Measurements from ENCODE around the gene EPHA8. TPM values are rescaled to one million over a fixed set of nuclear protein-coding genes. Genes with fewer than 3 reads are reported as not detected.

Gene EPHA8
- total and polyA plus RNA-seq, 3 donors from 2014 or later, result 2.3 to 6.0 (median 5.2) TPM

- no peak for DNase-seq
- intact Hi-C loops (cut with DNase I; ENCODE audit: low total_unique reads), result no loop called here
- Histone ChIP-seq H3K36me3 (ENCODE audit: low read depth, missing control alignments) (no peaks in the 10 kb centered on the region), H3K9me3 (no peaks in the 10 kb centered on the region), H3K27me3 (no peaks in the 10 kb centered on the region), H3K4me3 (no peak overlapping the region), H3K4me1 (no peaks in the 10 kb centered on the region), H3K27ac (no peak overlapping the region)
- 89 to 96% methylated on average over 4 of the region's 4 CpGs for WGBS, 2 donors
- no peak for TF ChIP-seq POLR2A (IDR thresholded peaks at IDR 0.05)
- TF ChIP-seq CTCF (IDR thresholded peaks at IDR 0.05), result no peak
Observed at GRCh38 chr1:22585471-22585870, 22.2 kb downstream of the EPHA8 start.

GRCh38 chr1:22586356-22587130, 23.3 kb downstream of the EPHA8 start:
- H3K27ac ChIP-seq, result no peak overlapping the region
- intact Hi-C loops (cut with DNase I; ENCODE audit: low total_unique reads), result no loop called here

GRCh38 chr1:22587247-22587646, 24.0 kb downstream of the EPHA8 start:
- TF ChIP-seq CTCF (IDR thresholded peaks at IDR 0.05), result no peak
- no peak for TF ChIP-seq POLR2A (IDR thresholded peaks at IDR 0.05)
- WGBS, 2 donors, result 69 to 95% methylated on average over 3 to 7 of the region's 7 CpGs
- no peak for DNase-seq
- Histone ChIP-seq H3K4me3 (no peak overlapping the region), H3K4me1 (no peaks in the 10 kb centered on the region), H3K9me3 (no peaks in the 10 kb centered on the region), H3K27ac (no peak overlapping the region), H3K27me3 (no peaks in the 10 kb centered on the region), H3K36me3 (ENCODE audit: low read depth, missing control alignments) (no peaks in the 10 kb centered on the region)
- intact Hi-C loops (cut with DNase I; ENCODE audit: low total_unique reads), result no loop called here

More at GRCh38 chr1:22586356-22587130, 23.3 kb downstream of the EPHA8 start:
- H3K36me3 ChIP-seq (ENCODE audit: low read depth, missing control alignments), result no peaks in the 10 kb centered on the region
- H3K27me3 ChIP-seq, result no peaks in the 10 kb centered on the region
- no peaks in the 10 kb centered on the region for H3K4me1 ChIP-seq
- DNase-seq, result no peak
- no peak overlapping the region for H3K4me3 ChIP-seq
- H3K9me3 ChIP-seq, result no peaks in the 10 kb centered on the region
- WGBS, 2 donors, result 75 to 94% methylated on average over 7 to 19 of the region's 19 CpGs
- no peak for TF ChIP-seq CTCF (IDR thresholded peaks at IDR 0.05)
- no peak for TF ChIP-seq POLR2A (IDR thresholded peaks at IDR 0.05)

GRCh38 chr1:22588899-22589422, 25.7 kb downstream of the EPHA8 start:
- Histone ChIP-seq H3K9me3 (no peaks in the 10 kb centered on the region), H3K4me1 (no peaks in the 10 kb centered on the region), H3K36me3 (ENCODE audit: low read depth, missing control alignments) (no peaks in the 10 kb centered on the region), H3K4me3 (no peak overlapping the region), H3K27ac (no peak overlapping the region), H3K27me3 (no peaks in the 10 kb centered on the region)
- DNase-seq, result no peak
- TF ChIP-seq CTCF (IDR thresholded peaks at IDR 0.05) (no peak), POLR2A (IDR thresholded peaks at IDR 0.05) (no peak)
- intact Hi-C loops (cut with DNase I; ENCODE audit: low total_unique reads), result no loop called here
- WGBS, 2 donors, result 86 to 90% methylated on average over 12 to 17 of the region's 24 CpGs

- intact Hi-C loops (cut with DNase I; ENCODE audit: low total_unique reads), result no loop called here
- H3K27me3 ChIP-seq, result no peaks in the 10 kb centered on the region
- 74 to 77% methylated on average over 8 of the region's 8 CpGs for WGBS, 2 donors
- DNase-seq, result no peak
- no peak for TF ChIP-seq POLR2A (IDR thresholded peaks at IDR 0.05)
- no peak for TF ChIP-seq CTCF (IDR thresholded peaks at IDR 0.05)
- H3K4me3 ChIP-seq, result no peak overlapping the region
- H3K36me3 ChIP-seq (ENCODE audit: low read depth, missing control alignments), result no peaks in the 10 kb centered on the region
- H3K9me3 ChIP-seq, result no peaks in the 10 kb centered on the region
- H3K4me1 ChIP-seq, result no peaks in the 10 kb centered on the region
- no peak overlapping the region for H3K27ac ChIP-seq
Observed at GRCh38 chr1:22591576-22591975, 28.3 kb downstream of the EPHA8 start.

All from testis (tissue), 3 donors.